NCI-H1436 (cell line): Measurements from ENCODE around the gene ZFHX3.

Source experiments
- DNase-seq: peaks from one replicate; lab custom pipeline; 2025; lab: John Stamatoyannopoulos, UW

The ZFHX3 gene

GRCh38 chr16:72847187-72848027, 200.5 kb downstream of the ZFHX3 start:
- no peak for DNase-seq

- DNase-seq, result no peak
Observed at GRCh38 chr16:72846594-72846993, 201.3 kb downstream of the ZFHX3 start.

- no peak for DNase-seq
Observed at GRCh38 chr16:72845322-72846020, 202.5 kb downstream of the ZFHX3 start.

GRCh38 chr16:72844225-72844920, 203.6 kb downstream of the ZFHX3 start:
- DNase-seq, result no peak

GRCh38 chr16:72841506-72841905, 206.4 kb downstream of the ZFHX3 start:
- DNase-seq, result no peak

- DNase-seq, result no peak
Observed at GRCh38 chr16:72840631-72841381, 207.1 kb downstream of the ZFHX3 start.

GRCh38 chr16:72838951-72839350, 209.0 kb downstream of the ZFHX3 start:
- no peak for DNase-seq

GRCh38 chr16:72838586-72838910, 209.4 kb downstream of the ZFHX3 start:
- no peak for DNase-seq

GRCh38 chr16:72837846-72838585, 209.9 kb downstream of the ZFHX3 start:
- no peak for DNase-seq

- DNase-seq, result no peak
Observed at GRCh38 chr16:72836985-72837384, 210.9 kb downstream of the ZFHX3 start.

- no peak for DNase-seq
Observed at GRCh38 chr16:72836181-72836580, 211.7 kb downstream of the ZFHX3 start.

- no peak for DNase-seq
Observed at GRCh38 chr16:72835086-72835485, 212.8 kb downstream of the ZFHX3 start.

GRCh38 chr16:72834499-72834898, 213.4 kb downstream of the ZFHX3 start:
- no peak for DNase-seq

GRCh38 chr16:72833969-72834368, 214.0 kb downstream of the ZFHX3 start:
- DNase-seq, result no peak

- DNase-seq, result no peak
Observed at GRCh38 chr16:72833482-72833881, 214.4 kb downstream of the ZFHX3 start.

GRCh38 chr16:72832621-72833248, 215.2 kb downstream of the ZFHX3 start:
- peak; percentile 55 for DNase-seq

- no peak for DNase-seq
Observed at GRCh38 chr16:72829846-72830775, 217.8 kb downstream of the ZFHX3 start.

- DNase-seq, result no peak
Observed at GRCh38 chr16:72827866-72828265, 220.1 kb downstream of the ZFHX3 start.

- no peak for DNase-seq
Observed at GRCh38 chr16:72825912-72826621, 221.9 kb downstream of the ZFHX3 start.
